NCI-H226 (cell line): ENCODE results near the gene OSBP2.

Source experiments
- DNase-seq: peaks from one replicate; pipeline ENCODE4 v3.0.0-alpha.2; 2015

Gene OSBP2

DNA sequence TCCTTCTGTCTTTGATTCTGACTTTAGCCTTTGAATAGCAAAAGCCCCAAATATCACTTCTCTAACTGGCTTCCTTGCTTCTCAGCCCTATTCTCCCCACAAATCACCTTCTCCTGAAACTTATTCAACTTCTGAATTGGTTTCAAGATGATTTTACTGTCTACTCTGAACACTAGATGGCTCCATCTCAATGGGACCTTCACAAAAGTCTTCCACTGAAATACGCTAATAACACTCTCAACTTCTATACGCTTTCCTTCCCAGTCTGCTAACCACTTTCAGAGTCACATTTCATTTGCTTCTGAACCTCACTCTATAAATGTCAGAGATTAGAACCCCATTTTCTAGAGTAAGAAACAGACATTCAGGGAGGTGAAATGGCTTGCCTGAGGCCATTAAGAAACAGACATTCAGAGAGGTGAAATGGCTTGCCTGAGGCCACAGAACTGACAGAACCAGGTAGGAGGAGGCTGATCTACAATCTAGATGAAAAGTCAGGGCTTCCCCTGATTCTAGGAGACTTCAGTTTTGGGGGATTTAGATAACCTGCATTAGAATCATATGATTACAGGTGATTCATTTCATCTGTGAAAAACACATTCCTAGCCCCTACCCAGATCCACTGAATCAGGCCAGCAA is 253.3 kb downstream of the OSBP2 start:
- DNase-seq = no peak

DNA sequence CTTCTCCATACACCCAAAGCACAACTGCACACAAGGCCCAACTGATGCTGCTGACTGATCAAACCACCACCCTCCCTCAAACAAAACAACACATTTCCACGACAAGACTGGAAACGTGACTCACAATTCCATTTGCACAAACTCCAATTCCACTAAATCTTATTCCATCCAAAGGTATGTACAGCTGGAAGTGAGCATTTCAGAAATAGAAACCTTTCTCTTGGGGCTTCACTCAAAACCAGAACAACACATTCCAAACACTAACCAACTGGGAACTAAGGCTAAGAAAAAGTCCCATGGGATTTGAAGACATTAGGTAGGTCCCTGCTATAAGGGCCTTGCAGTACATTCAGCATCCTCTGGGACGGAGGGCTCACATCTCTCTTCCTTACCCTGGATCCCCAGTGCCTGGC is 254.3 kb downstream of the OSBP2 start:
- DNase-seq = no peak

DNA sequence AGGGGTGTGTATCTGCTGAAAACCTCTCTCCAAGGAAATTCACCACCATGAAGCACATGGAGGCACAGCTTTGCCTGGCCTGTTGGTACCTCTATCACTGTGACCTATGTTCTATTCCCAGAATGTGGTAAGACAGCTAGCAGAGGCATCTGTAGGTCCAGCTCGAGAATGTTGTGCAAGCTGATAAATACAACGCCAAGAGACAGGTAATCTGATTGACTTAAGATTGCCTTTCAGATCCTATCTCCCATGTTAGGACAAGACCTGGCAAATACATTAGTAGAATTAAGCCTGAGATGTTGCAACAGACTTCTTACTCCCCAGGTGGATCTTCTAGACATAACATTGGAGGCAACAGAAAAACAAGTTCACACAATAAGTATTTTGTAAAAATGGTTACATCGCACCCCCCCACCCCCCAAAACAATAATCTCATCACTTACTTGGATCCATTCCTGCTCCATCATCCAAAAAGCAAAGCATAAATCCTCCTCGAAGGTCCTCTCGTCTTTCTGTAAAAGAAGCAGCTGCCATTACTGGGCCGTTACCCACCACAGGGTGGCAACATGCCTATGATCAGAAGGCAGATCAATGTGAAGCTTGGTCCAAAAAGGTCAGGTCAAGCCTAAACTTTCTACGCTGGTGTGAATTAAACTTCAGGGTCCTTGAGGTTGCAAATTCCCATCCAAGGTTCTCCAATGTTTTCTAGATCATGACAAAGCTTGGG is 255.4 kb downstream of the OSBP2 start:
- no peak for DNase-seq

DNA sequence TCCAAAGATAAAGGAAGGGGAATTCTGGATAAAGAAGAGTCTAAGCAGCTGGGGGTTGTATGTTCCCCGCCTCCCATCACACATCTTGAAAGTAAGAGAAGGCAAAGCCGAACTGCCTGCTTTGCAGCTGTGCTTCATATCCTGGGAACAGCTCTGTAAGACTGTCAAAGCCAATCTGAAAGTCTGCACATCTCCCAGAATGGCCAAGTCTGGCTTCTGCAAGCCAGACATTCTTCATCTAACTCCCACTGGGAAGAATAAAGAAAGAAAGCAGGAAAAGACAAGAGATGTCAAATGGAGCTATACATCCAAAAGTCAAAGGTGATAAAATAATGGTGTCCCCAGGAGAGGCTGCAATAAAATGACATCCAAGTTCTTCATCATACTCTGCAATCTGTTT is 258.5 kb downstream of the OSBP2 start:
- no peak for DNase-seq

DNA sequence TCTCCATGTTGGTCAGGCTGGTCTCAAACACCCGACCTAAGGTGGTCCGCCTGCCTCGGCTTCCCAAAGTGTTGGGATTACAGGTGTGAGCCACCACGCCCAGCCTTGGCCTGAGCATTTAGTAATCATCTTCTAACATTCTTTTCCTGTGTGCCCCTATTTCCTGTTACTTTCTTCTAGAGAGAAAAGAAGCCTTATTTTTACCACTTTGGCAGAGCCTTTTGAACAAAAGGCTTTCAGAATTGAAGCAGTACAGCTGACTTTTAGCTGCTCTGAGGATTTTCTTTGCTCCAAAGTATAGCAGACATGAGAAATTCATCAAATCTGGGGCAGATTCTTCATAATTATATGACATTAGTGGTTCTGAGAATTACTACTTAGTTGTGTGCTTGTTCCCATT is 260.5 kb downstream of the OSBP2 start:
- DNase-seq = no peak
